B cell (primary cell): ENCODE results near the gene ZNF296. TPM values are rescaled to one million over a fixed set of nuclear protein-coding genes. Genes with fewer than 3 reads are reported as not detected.

Experiments
- ATAC-seq: fragments of 200-7000 bp; cut with Tn5 transposase; one replicate; pipeline ENCODE4 v1.10.0; 2021; ENCODE audit warnings: low read depth, mild to moderate bottlenecking, moderate number of reproducible peaks, moderate library complexity
- CTCF ChIA-PET: fragments of 350-600 bp; sonication (Branson Sonifier 250); formaldehyde crosslinking; loops from one replicate; lab custom pipeline; 2021; ENCODE audit warnings: antibody characterized with exemption, inconsistent platforms; lab: Charles Lee
- POLR2A ChIA-PET: fragments of 350-600 bp; sonication (Branson Sonifier 250); formaldehyde crosslinking; loops from one replicate; lab custom pipeline; 2021; ENCODE audit warnings: antibody characterized with exemption; lab: Charles Lee
- DNase-seq: peaks from one replicate; pipeline ENCODE4 v3.0.0; 2013
- H2AFZ ChIP-seq: 2 replicates; pipeline ENCODE4 v1.6.1; 2012; ENCODE audit warnings: mild to moderate bottlenecking, low read depth, low read length; ENCODE audit not compliant: insufficient read depth, poor library complexity, severe bottlenecking
- H3K27ac ChIP-seq, 2 donors: 1 replicate in 1 of 2; 2 replicates in 1 of 2; pipeline ENCODE4 v1.5.1; 2012 to 2013; ENCODE audit warnings: low read length in 2 of 2, mild to moderate bottlenecking in 2 of 2, moderate library complexity in 1 of 2
- H3K27me3 ChIP-seq, 4 experiments: fragments of 200-600 bp in 1 of 4; sonication (generic) in 1 of 4; replicated peaks in 1 of 4; 1 replicate in 2 of 4; 2 replicates in 2 of 4; pipeline versions ENCODE4 v1.6.1 to v1.7.0; 2013 to 2016; ENCODE audit warnings: low read length in 3 of 4, mild to moderate bottlenecking in 2 of 4, mixed read lengths in 1 of 4, moderate library complexity in 1 of 4; ENCODE audit not compliant: insufficient read depth in 4 of 4, control insufficient read depth in 3 of 4; ENCODE audit errors: control extremely low read depth in 1 of 4
- H3K36me3 ChIP-seq, 2 experiments: replicated peaks in 1 of 2; 1 replicate in 1 of 2; 2 replicates in 1 of 2; pipeline versions ENCODE4 v1.6.1 to v1.7.1; 2013; ENCODE audit warnings: low read length in 1 of 2; ENCODE audit not compliant: insufficient read depth in 2 of 2, control insufficient read depth in 1 of 2; ENCODE audit errors: control extremely low read depth in 1 of 2, extremely low read depth in 1 of 2
- H3K4me1 ChIP-seq, 2 donors: fragments of 200-600 bp in 1 of 2; sonication (generic) in 1 of 2; 1 replicate in 1 of 2; 2 replicates in 1 of 2; pipeline versions ENCODE4 v1.5.1 to v1.6.1; 2013 to 2017; ENCODE audit warnings: low read length in 2 of 2; ENCODE audit not compliant: control insufficient read depth in 2 of 2, insufficient read depth in 2 of 2
- H3K4me2 ChIP-seq: replicated peaks from 2 replicates; pipeline ENCODE3; 2012; ENCODE audit warnings: mild to moderate bottlenecking, low read depth, low read length; ENCODE audit not compliant: poor library complexity, severe bottlenecking
- H3K4me3 ChIP-seq, 5 experiments: fragments of 200-600 bp in 1 of 5; sonication (generic) in 1 of 5; 1 replicate in 3 of 5; 2 replicates in 2 of 5; pipeline versions ENCODE4 v1.5.1 to v1.7.0; 2011 to 2016; ENCODE audit warnings: low read length in 4 of 5, mild to moderate bottlenecking in 4 of 5, low read depth in 2 of 5, control low read depth in 1 of 5, moderate library complexity in 1 of 5; ENCODE audit not compliant: insufficient read depth in 1 of 5; ENCODE audit errors: control extremely low read depth in 1 of 5, extremely low read depth in 1 of 5
- H3K79me2 ChIP-seq: fragments of 200-600 bp; sonication (generic); one replicate; pipeline ENCODE4 v1.6.0; 2016; ENCODE audit warnings: low read length; ENCODE audit not compliant: control insufficient read depth, insufficient read depth
- H3K9ac ChIP-seq: fragments of 200-600 bp; sonication (generic); 2 replicates; pipeline ENCODE4 v1.6.1; 2017; ENCODE audit warnings: mild to moderate bottlenecking, low read length, moderate library complexity
- H3K9me3 ChIP-seq, 3 donors: one replicate each; pipeline versions ENCODE4 v1.6.1 to v1.7.1; 2013; ENCODE audit warnings: low read length in 2 of 3; ENCODE audit not compliant: control insufficient read depth in 2 of 3, insufficient read depth in 1 of 3; ENCODE audit errors: control extremely low read depth in 1 of 3
- H4K20me1 ChIP-seq: 2 replicates; pipeline ENCODE4 v1.6.0; 2012; ENCODE audit warnings: mild to moderate bottlenecking, low read length; ENCODE audit not compliant: insufficient read depth, control insufficient read depth, poor library complexity, severe bottlenecking
- H3K27ac Mint-ChIP-seq: one replicate; pipeline ENCODE4 v1.8.0; 2021; ENCODE audit warnings: mixed read lengths
- H3K27me3 Mint-ChIP-seq: one replicate; pipeline ENCODE4 v1.8.0; 2021; ENCODE audit warnings: mixed read lengths
- H3K4me1 Mint-ChIP-seq: one replicate; pipeline ENCODE4 v1.8.0; 2021; ENCODE audit warnings: mixed read lengths
- H3K4me3 Mint-ChIP-seq: one replicate; pipeline ENCODE4 v1.8.0; 2021; ENCODE audit warnings: mixed read lengths
- H3K9me3 Mint-ChIP-seq: one replicate; pipeline ENCODE4 v1.8.0; 2022; ENCODE audit warnings: mixed read lengths; ENCODE audit not compliant: insufficient read depth
- EZH2 ChIP-seq: IDR thresholded peaks from 2 replicates; pipeline ENCODE4 v1.6.1; 2012; ENCODE audit warnings: borderline replicate concordance, low read depth, mild to moderate bottlenecking, moderate library complexity, low read length; ENCODE audit not compliant: insufficient read depth, poor library complexity, severe bottlenecking
- WGBS: methylation state at CpG from one replicate; pipeline ENCODE4 v1.1.5; 2013; ENCODE audit warnings: missing lambda C conversion rate; ENCODE audit not compliant: insufficient coverage; 5-methylcytosine and 5-hydroxymethylcytosine counted together
- intact Hi-C: fragments of 100-400 bp; cut with micrococcal nuclease; formaldehyde crosslinking; loops from one replicate; pipeline ENCODE4 v1.10.0; 2022
- polyA plus RNA-seq: library from polyadenylated mRNA; depleted of rRNA; stranded (reverse); fragments of >200 nt; gene quantifications from 2 replicates; pipeline ENCODE4 v1.2.3, GENCODE V29; 2012
- total RNA-seq, 2 donors: library from RNA; stranded (reverse); fragments of 120-200 nt in 1 of 2; gene quantifications; 1 replicate in 1 of 2; 2 replicates in 1 of 2; pipeline versions ENCODE4 v1.2.3 to v1.2.4, GENCODE V29; 2013 to 2022
- TF ChIP-seq, protein P1 (sequence below): fragments of 200-600 bp; IDR thresholded peaks from one replicate; pipeline ENCODE4 v1.8.0; 2022; ENCODE audit warnings: antibody characterized with exemption, mild to moderate bottlenecking

ZNF296 gene
- total and polyA plus RNA-seq, 2 donors (not counting 1 experiment from before 2014, with no cell fraction given) = 21.9 to 30.2 TPM

GRCh38 chr19:45090606-45091005 lies 14.3 kb upstream of the ZNF296 start:
- H3K27ac Mint-ChIP-seq = no peak overlapping the region
- peaks cover 22 to 44% of the 10 kb centered on the region in 2 donors for H3K4me1 ChIP-seq
- peaks cover 50% of the 10 kb centered on the region for H3K4me1 Mint-ChIP-seq
- peak overlapping the region; percentile 93 for H2AFZ ChIP-seq
- H3K4me3 Mint-ChIP-seq = peak overlapping the region; percentile 13
- H3K27me3 Mint-ChIP-seq = no peaks in the 10 kb centered on the region
- intact Hi-C loops = loop anchor here (1.0 to 5.0 kb wide), 5 partner anchors 11 to 135 kb away; partner anchors contain the start of genes BLOC1S3, CLASRP, CLPTM1 and GEMIN7
- no peak for TF ChIP-seq EZH2
- TF ChIP-seq, protein P1, sequence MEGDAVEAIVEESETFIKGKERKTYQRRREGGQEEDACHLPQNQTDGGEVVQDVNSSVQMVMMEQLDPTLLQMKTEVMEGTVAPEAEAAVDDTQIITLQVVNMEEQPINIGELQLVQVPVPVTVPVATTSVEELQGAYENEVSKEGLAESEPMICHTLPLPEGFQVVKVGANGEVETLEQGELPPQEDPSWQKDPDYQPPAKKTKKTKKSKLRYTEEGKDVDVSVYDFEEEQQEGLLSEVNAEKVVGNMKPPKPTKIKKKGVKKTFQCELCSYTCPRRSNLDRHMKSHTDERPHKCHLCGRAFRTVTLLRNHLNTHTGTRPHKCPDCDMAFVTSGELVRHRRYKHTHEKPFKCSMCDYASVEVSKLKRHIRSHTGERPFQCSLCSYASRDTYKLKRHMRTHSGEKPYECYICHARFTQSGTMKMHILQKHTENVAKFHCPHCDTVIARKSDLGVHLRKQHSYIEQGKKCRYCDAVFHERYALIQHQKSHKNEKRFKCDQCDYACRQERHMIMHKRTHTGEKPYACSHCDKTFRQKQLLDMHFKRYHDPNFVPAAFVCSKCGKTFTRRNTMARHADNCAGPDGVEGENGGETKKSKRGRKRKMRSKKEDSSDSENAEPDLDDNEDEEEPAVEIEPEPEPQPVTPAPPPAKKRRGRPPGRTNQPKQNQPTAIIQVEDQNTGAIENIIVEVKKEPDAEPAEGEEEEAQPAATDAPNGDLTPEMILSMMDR = no peak
- peak overlapping the region; percentile 88 for H3K4me2 ChIP-seq
- DNase-seq (no peak), ATAC-seq (no peak)
- WGBS = no CpG with 5 or more reads among the region's 5 CpGs
- no peaks in the 10 kb centered on the region for H3K27me3 ChIP-seq
- no peak overlapping the region for H3K4me3 ChIP-seq
- no peak overlapping the region for H3K27ac ChIP-seq
- H4K20me1 ChIP-seq = peaks cover 33% of the 10 kb centered on the region
- CTCF ChIA-PET = no interaction called here
- H3K79me2 ChIP-seq = peaks cover 68% of the 10 kb centered on the region
- H3K9me3 ChIP-seq = peaks cover 0 to 8% (median 0%) of the 10 kb centered on the region in 3 donors
- peaks cover 3% of the 10 kb centered on the region for H3K9me3 Mint-ChIP-seq
- peaks cover 0 to 16% of the 10 kb centered on the region in 2 experiments for H3K36me3 ChIP-seq
- POLR2A ChIA-PET = no interaction called here
- H3K9ac ChIP-seq = no peak overlapping the region

GRCh38 chr19:45090034-45090433 lies 13.8 kb upstream of the ZNF296 start:
- Histone ChIP-seq H2AFZ (no peak overlapping the region), H3K4me2 (no peak overlapping the region), H3K9me3 (peaks cover 0 to 8% (median 0%) of the 10 kb centered on the region in 3 donors), H3K27me3 (no peaks in the 10 kb centered on the region), H4K20me1 (peaks cover 27% of the 10 kb centered on the region), H3K4me3 (no peak overlapping the region), H3K36me3 (peaks cover 2 to 16% of the 10 kb centered on the region in 2 experiments), H3K27ac (no peak overlapping the region), H3K79me2 (peaks cover 67% of the 10 kb centered on the region), H3K4me1 (peaks cover 22 to 40% of the 10 kb centered on the region in 2 donors), H3K9ac (no peak overlapping the region)
- CTCF ChIA-PET = interaction anchor here (1.0 kb wide), 1 partner anchor 15 kb away, joined by 3 read pairs; no protein-coding TSS in a partner anchor
- Mint-ChIP-seq H3K4me3 (no peak overlapping the region), H3K27me3 (no peaks in the 10 kb centered on the region), H3K9me3 (peaks cover 3% of the 10 kb centered on the region), H3K4me1 (peaks cover 53% of the 10 kb centered on the region), H3K27ac (peak overlapping the region; percentile 46)
- 98% methylated on average over 17 of the region's 17 CpGs for WGBS
- DNase-seq (no peak), ATAC-seq (no peak)
- POLR2A ChIA-PET = no interaction called here
- TF ChIP-seq, protein P1 = no peak
- intact Hi-C loops = loop anchor here (5.0 kb wide), 2 partner anchors 37 to 53 kb away; partner anchors contain the start of gene CLASRP
